ENCODE data around the gene SEZ6L.

The SEZ6L gene

DNA sequence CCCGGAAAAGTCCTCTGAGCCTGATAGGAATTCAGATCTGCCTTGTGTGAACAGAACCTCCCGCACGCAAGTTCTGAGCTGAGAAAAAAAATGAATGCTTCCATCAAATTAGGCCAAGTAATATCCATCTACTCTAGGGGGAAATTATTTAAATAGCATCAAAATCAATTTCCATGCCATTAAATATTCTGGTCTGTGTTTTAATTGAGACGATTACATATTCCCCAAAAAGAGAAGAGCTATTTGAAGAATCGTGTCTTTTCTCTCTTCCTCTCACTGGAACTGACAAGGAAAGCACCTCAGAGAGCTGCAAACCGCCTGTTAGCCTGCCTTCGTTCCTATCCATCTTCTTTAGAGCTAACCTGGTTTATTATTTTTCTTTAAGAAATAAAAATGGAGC is 96.0 kb downstream of the SEZ6L start:
- Histone ChIP-seq H3K9ac (ENCODE audit: low read depth, low read length, poor library complexity, severe bottlenecking) (no peak overlapping the region), H3K79me2 (ENCODE audit: insufficient read depth, low read length) (no peaks in the 10 kb centered on the region), H4K20me1 (ENCODE audit: insufficient read depth, low read length, poor library complexity, severe bottlenecking) (no peaks in the 10 kb centered on the region), H2AFZ (ENCODE audit: low read length) (no peak overlapping the region), H3K9me2 (replicated peaks; ENCODE audit: low read depth, low read length) (no peaks in the 10 kb centered on the region), H3K4me1 (ENCODE audit: insufficient read depth, low read length, poor library complexity, severe bottlenecking) (no peaks in the 10 kb centered on the region), H3F3A (ENCODE audit: low read depth) (no peaks in the 10 kb centered on the region), H3K4me2 (ENCODE audit: low read depth, low read length, poor library complexity, severe bottlenecking) (no peak overlapping the region), H3K9me3 (ENCODE audit: insufficient read depth, low read depth, low read length) (no peaks in the 10 kb centered on the region), H3K36me3 (ENCODE audit: insufficient read depth, low read length) (no peaks in the 10 kb centered on the region), H3K4me3 (ENCODE audit: low read length, poor library complexity, severe bottlenecking) (no peak overlapping the region), H3K27me3 (ENCODE audit: insufficient read depth, low read length, poor library complexity, severe bottlenecking) (no peaks in the 10 kb centered on the region)
- TF ChIP-seq, protein P1, sequence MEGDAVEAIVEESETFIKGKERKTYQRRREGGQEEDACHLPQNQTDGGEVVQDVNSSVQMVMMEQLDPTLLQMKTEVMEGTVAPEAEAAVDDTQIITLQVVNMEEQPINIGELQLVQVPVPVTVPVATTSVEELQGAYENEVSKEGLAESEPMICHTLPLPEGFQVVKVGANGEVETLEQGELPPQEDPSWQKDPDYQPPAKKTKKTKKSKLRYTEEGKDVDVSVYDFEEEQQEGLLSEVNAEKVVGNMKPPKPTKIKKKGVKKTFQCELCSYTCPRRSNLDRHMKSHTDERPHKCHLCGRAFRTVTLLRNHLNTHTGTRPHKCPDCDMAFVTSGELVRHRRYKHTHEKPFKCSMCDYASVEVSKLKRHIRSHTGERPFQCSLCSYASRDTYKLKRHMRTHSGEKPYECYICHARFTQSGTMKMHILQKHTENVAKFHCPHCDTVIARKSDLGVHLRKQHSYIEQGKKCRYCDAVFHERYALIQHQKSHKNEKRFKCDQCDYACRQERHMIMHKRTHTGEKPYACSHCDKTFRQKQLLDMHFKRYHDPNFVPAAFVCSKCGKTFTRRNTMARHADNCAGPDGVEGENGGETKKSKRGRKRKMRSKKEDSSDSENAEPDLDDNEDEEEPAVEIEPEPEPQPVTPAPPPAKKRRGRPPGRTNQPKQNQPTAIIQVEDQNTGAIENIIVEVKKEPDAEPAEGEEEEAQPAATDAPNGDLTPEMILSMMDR (conservative IDR thresholded peaks at IDR 0.05; ENCODE audit: low read length) = no peak
- no peak for TF ChIP-seq EZH2phosphoT487 (IDR thresholded peaks at IDR 0.05; ENCODE audit: borderline replicate concordance)

DNA sequence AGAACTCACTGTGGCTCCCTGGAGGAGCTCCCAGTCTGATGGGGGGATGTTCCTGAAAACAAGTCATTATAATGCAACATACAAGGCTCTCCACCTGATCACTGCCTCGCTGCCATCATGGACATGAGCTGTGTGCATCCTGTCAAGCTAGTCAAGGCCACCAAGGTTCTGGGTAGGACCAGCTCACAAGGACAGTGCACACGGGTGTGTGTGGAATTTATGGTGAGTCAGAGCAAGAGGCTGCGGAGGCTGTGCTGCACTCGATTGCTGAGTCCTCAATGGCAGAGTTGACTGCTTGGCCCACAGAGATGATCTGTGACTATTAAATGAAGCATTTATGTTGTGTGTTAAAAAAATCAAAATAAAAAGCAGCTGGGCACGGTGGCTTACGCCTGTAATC is 96.6 kb downstream of the SEZ6L start:
- Histone ChIP-seq H3K79me2 (ENCODE audit: insufficient read depth, low read length) (no peaks in the 10 kb centered on the region), H2AFZ (ENCODE audit: low read length) (no peak overlapping the region), H3F3A (ENCODE audit: low read depth) (no peaks in the 10 kb centered on the region), H3K9ac (ENCODE audit: low read depth, low read length, poor library complexity, severe bottlenecking) (no peak overlapping the region), H3K9me3 (ENCODE audit: insufficient read depth, low read depth, low read length) (no peaks in the 10 kb centered on the region), H4K20me1 (ENCODE audit: insufficient read depth, low read length, poor library complexity, severe bottlenecking) (no peaks in the 10 kb centered on the region), H3K4me1 (ENCODE audit: insufficient read depth, low read length, poor library complexity, severe bottlenecking) (no peaks in the 10 kb centered on the region), H3K4me3 (ENCODE audit: low read length, poor library complexity, severe bottlenecking) (no peak overlapping the region), H3K9me2 (replicated peaks; ENCODE audit: low read depth, low read length) (no peaks in the 10 kb centered on the region), H3K36me3 (ENCODE audit: insufficient read depth, low read length) (no peaks in the 10 kb centered on the region), H3K27me3 (ENCODE audit: insufficient read depth, low read length, poor library complexity, severe bottlenecking) (no peaks in the 10 kb centered on the region), H3K4me2 (ENCODE audit: low read depth, low read length, poor library complexity, severe bottlenecking) (no peak overlapping the region)
- TF ChIP-seq, protein P1 (conservative IDR thresholded peaks at IDR 0.05; ENCODE audit: low read length) = no peak

GRCh38 chr22:26267856-26268255 is 98.6 kb downstream of the SEZ6L start:
- TF ChIP-seq, protein P1 (conservative IDR thresholded peaks at IDR 0.05; ENCODE audit: low read length) = no peak
- TF ChIP-seq EZH2phosphoT487 (IDR thresholded peaks at IDR 0.05; ENCODE audit: borderline replicate concordance) = no peak
- no peaks in the 10 kb centered on the region for H3K4me1 ChIP-seq (ENCODE audit: insufficient read depth, low read length, poor library complexity, severe bottlenecking)
- H3K9ac ChIP-seq (ENCODE audit: low read depth, low read length, poor library complexity, severe bottlenecking) = no peak overlapping the region
- no peak overlapping the region for H3K4me3 ChIP-seq (ENCODE audit: low read length, poor library complexity, severe bottlenecking)
- H3K9me2 ChIP-seq (replicated peaks; ENCODE audit: low read depth, low read length) = no peaks in the 10 kb centered on the region
- H3K4me2 ChIP-seq (ENCODE audit: low read depth, low read length, poor library complexity, severe bottlenecking) = no peak overlapping the region
- no peaks in the 10 kb centered on the region for H3K79me2 ChIP-seq (ENCODE audit: insufficient read depth, low read length)
- H3K36me3 ChIP-seq (ENCODE audit: insufficient read depth, low read length) = no peaks in the 10 kb centered on the region
- no peaks in the 10 kb centered on the region for H3K9me3 ChIP-seq (ENCODE audit: insufficient read depth, low read depth, low read length)
- no peak overlapping the region for H2AFZ ChIP-seq (ENCODE audit: low read length)
- no peaks in the 10 kb centered on the region for H4K20me1 ChIP-seq (ENCODE audit: insufficient read depth, low read length, poor library complexity, severe bottlenecking)
- H3F3A ChIP-seq (ENCODE audit: low read depth) = no peaks in the 10 kb centered on the region
- H3K27me3 ChIP-seq (ENCODE audit: insufficient read depth, low read length, poor library complexity, severe bottlenecking) = no peaks in the 10 kb centered on the region

Data from Loucy (cell line).